ENCODE data around the gene SLC43A3. TPM values are rescaled to one million over a fixed set of nuclear protein-coding genes. Genes with fewer than 3 reads are reported as not detected.

The SLC43A3 gene
- total RNA-seq: 211 TPM

DNA sequence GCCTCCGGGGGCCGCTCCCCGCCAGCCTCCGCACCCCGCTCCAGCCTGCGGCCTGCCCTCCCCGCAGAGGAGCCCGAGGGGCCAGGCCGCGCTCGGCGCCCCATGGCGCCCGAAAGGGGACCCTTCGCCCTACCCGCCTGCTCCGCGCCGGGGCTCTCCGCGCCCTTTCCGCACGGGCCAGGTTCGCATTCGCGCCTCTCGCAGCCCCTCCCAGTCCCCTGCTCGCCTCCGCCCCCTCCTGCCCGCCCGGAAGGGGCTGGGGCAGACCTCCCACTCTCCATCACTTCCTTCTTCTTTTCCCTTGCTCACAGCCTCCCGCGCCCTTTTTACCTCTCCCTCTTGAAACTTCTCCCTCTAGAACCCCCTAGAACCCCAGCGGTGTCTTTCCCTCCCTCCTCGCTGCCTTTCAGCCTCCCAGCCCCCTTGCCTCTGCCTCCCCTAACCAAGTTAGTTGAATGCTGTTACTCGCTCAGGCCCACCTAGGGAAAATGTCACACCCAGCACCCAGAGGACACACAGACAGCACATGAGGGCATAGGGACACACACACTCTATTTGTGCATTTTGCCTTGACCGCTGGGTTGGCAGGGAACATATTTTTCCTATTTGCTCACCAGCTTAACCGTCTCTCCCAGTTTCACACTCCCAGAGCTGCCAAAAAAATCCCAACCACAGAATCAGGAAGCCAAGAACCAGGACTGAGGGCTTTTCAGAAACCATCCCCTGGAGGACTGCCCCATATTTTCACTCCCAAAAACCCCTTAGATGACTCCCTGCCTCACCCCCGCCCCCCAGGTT, at the start of gene SLC43A3:
Gene SLC43A3, minus strand, starts transcription at position 193 of the 798 bp plus-strand sequence. CDS start 949 bp downstream, outside the sequence.
- no peaks in the 10 kb centered on the region for H3K9me3 ChIP-seq
- DNase-seq (ENCODE audit: low spot score in 2 of 2): peak; percentile 43 to 89
- intact Hi-C loops (cut with DNase I): loop anchor here (2.0 to 5.0 kb wide), 6 partner anchors 30 to 1715 kb away; partner anchors contain the start of genes FAM111A, SERPING1, TNKS1BP1 and ZDHHC5
- H3K36me3 ChIP-seq: peaks cover 0 to 12% of the 10 kb centered on the region in 2 donors
- H3K4me3 ChIP-seq: peak within 1 kb of the TSS; percentile 49 to 80
- TF ChIP-seq, protein P1, sequence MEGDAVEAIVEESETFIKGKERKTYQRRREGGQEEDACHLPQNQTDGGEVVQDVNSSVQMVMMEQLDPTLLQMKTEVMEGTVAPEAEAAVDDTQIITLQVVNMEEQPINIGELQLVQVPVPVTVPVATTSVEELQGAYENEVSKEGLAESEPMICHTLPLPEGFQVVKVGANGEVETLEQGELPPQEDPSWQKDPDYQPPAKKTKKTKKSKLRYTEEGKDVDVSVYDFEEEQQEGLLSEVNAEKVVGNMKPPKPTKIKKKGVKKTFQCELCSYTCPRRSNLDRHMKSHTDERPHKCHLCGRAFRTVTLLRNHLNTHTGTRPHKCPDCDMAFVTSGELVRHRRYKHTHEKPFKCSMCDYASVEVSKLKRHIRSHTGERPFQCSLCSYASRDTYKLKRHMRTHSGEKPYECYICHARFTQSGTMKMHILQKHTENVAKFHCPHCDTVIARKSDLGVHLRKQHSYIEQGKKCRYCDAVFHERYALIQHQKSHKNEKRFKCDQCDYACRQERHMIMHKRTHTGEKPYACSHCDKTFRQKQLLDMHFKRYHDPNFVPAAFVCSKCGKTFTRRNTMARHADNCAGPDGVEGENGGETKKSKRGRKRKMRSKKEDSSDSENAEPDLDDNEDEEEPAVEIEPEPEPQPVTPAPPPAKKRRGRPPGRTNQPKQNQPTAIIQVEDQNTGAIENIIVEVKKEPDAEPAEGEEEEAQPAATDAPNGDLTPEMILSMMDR (IDR thresholded peaks at IDR 0.05): no peak
- H3K27ac ChIP-seq: peak within 1 kb of the TSS; percentile 97 to 98
- H3K27me3 ChIP-seq: no peaks in the 10 kb centered on the region
- H3K4me1 ChIP-seq: peaks cover 23 to 43% of the 10 kb centered on the region in 2 donors

DNA sequence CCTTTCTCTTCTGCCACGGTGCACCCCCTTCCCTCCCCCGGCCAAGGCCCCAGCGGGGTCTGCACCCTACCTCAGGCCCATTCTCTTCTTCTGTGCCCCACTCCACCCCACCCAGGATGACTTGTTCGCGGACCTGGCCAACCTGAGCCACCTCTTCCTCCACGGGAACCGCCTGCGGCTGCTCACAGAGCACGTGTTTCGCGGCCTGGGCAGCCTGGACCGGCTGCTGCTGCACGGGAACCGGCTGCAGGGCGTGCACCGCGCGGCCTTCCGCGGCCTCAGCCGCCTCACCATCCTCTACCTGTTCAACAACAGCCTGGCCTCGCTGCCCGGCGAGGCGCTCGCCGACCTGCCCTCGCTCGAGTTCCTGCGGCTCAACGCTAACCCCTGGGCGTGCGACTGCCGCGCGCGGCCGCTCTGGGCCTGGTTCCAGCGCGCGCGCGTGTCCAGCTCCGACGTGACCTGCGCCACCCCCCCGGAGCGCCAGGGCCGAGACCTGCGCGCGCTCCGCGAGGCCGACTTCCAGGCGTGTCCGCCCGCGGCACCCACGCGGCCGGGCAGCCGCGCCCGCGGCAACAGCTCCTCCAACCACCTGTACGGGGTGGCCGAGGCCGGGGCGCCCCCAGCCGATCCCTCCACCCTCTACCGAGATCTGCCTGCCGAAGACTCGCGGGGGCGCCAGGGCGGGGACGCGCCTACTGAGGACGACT, 49.3 kb upstream of the SLC43A3 start:
- Histone ChIP-seq H3K4me1 (peaks cover 4 to 10% of the 10 kb centered on the region in 2 donors), H3K4me3 (peak overlapping the region; percentile 49 to 63), H3K36me3 (no peaks in the 10 kb centered on the region), H3K27ac (no peak overlapping the region), H3K9me3 (no peaks in the 10 kb centered on the region), H3K27me3 (peaks cover 6% of the 10 kb centered on the region)
- DNase-seq (ENCODE audit: low spot score in 2 of 2): no peak
- intact Hi-C loops (cut with DNase I): no loop called here
- TF ChIP-seq, protein P1 (IDR thresholded peaks at IDR 0.05): no peak

DNA sequence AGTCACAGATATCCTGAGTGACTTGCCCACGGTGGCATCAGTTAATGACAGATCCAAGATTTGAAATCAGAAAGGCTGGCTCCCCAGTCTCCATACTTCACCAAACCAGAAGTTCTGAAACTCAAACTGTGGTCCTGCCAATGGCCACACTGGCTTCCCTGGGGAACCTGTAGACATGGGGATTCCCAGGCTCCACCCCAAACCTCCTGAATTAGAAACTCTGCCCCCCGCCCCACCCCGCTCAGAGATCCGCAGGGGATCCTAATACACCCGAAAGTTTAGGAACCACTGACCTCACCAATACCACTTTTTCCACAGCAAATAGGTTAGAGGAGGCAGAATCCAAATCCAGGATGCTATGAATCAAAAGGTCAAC, 48.7 kb upstream of the SLC43A3 start:
- Histone ChIP-seq H3K27me3 (peaks cover 6% of the 10 kb centered on the region), H3K9me3 (no peaks in the 10 kb centered on the region), H3K36me3 (no peaks in the 10 kb centered on the region), H3K4me3 (peak overlapping the region in 1 of 2 donors; percentile 63), H3K4me1 (peaks cover 4 to 10% of the 10 kb centered on the region in 2 donors), H3K27ac (no peak overlapping the region)
- DNase-seq (ENCODE audit: low spot score in 2 of 2): no peak
- intact Hi-C loops (cut with DNase I): no loop called here
- TF ChIP-seq, protein P1 (IDR thresholded peaks at IDR 0.05): no peak

GRCh38 chr11:57475191-57475590, 48.3 kb upstream of the SLC43A3 start:
- no peak for DNase-seq (ENCODE audit: low spot score in 2 of 2)
- intact Hi-C loops (cut with DNase I): no loop called here
- Histone ChIP-seq H3K36me3 (no peaks in the 10 kb centered on the region), H3K4me1 (peaks cover 4 to 10% of the 10 kb centered on the region in 2 donors), H3K27me3 (peaks cover 6% of the 10 kb centered on the region), H3K4me3 (no peak overlapping the region), H3K9me3 (no peaks in the 10 kb centered on the region), H3K27ac (no peak overlapping the region)
- TF ChIP-seq, protein P1 (IDR thresholded peaks at IDR 0.05): no peak

GRCh38 chr11:57474803-57475115, 47.8 kb upstream of the SLC43A3 start:
- intact Hi-C loops (cut with DNase I): no loop called here

More at GRCh38 chr11:57474803-57475115, 47.8 kb upstream of the SLC43A3 start:
- Histone ChIP-seq H3K27me3 (peaks cover 6% of the 10 kb centered on the region), H3K4me3 (no peak overlapping the region), H3K4me1 (peaks cover 4 to 10% of the 10 kb centered on the region in 2 donors), H3K9me3 (no peaks in the 10 kb centered on the region), H3K27ac (no peak overlapping the region), H3K36me3 (no peaks in the 10 kb centered on the region)
- TF ChIP-seq, protein P1 (IDR thresholded peaks at IDR 0.05): no peak
- DNase-seq (ENCODE audit: low spot score in 2 of 2): no peak
